GM19043 (cell line): ENCODE data around the gene LRRC25.

Source experiments
- ATAC-seq: cut with Tn5 transposase; IDR thresholded peaks from one replicate; pipeline ENCODE4 v1.9.1; 2021; ENCODE audit warnings: low read depth; ENCODE audit not compliant: unreplicated experiment

The LRRC25 gene

DNA sequence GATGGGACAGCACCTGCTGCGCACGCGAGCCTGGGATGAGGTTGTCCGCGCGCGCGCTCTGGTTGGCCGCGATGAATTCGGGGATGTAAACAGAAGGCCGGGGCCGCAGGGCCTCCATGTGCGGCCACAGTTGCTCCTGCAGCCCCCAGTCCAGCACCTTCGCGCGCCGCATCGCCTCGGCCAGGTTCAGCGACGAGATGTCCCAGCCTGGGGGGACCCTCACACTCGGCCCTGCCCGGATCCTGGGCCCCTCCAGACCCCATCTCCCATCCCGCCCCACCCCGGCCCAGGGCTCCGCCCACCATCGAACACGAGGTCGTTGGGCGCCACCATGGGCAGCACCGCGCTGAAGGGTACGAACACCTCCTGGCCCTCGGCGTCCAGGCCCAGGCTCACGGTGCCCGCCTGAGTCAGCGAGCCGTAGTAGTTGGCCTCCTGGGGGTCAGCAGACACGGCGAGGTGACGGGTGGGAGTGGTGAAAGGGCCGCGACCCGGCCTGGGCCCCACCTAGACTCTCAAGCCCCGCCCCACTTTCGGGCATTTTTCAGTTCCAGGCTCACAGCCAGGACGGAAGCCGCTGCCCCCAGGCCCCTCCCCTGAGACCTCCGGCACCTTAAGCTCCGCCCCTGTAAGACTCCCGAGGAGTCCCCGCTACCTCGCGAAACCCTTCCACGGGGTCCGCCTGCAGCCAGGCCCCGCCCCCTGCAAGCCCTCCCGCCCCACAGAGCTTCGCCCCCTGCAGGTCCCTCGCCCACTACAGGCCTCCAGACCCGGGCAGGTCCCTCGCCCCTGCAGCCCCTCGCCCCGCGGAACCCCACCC is 39.5 kb upstream of the LRRC25 start:
- ATAC-seq, result no peak

DNA sequence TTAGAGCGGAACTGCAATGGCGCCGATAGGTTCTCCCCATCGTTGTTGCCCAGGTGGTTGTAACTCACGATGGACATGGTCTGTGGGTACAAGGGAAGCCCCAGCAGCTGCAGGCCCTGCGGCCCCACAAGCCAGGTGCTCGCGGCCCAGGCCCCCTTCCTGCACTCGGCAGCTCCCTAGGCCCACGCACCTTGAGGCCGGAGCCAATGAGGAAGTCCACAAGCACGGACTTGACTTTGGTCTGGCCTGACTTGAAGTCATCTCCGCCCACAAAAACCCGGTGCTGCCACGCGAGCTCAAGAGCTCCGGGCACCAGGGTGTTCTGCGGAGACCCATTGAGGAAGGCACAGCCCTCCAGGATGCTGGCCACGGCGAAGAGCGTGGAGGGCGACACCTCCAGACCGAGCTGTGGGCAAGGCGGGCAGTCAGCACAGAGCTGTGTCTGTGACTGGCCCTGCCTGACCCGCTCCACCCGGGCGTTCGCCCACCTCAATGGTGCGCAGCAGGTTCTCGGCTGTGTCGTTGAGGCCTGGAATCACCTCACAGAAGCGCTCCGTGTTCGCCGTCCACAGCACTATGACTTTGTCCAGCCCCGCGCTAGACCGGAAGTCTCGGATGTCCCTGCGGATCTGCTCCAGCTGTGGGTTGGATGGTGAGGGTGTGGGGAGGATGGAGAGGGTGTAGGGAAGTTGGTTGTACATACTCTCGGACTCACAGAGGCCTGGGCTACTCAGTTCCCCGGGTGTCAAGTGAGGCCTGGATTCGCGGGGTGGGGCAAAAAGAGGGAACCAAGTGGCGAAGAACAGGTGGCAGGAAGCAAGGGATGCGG is 38.6 kb upstream of the LRRC25 start:
- no peak for ATAC-seq

DNA sequence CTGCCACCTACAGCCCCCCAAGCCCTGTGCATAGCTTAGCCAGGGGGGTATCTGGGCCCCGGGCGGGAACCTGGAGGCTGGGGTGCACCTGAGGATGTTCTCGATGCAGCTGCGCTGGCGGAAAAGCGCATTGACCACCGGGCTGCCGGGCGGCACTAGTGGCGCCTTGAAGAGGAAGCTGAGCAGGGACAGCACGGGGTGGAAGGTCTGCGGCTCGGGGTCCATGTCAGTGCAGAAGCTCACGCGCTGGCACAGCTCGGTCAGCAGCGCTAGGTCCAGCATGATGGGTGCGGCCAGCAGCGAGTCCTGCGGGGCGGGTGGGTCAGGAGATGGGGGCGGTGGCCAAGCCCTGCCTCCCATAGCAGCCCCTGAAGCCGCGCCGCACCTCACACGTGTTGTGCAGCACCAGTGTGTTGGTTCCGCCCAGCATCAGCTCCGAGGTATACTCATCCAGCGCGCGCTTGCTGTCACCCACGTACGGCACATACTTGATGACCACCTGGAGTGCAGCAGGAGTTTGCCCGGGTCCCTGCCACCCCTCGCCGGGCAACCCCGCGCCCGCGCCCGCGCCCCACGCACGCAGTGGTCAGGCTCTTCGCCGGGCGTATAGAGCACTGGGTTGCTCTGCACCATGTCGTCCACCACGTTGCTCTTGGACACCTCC is 37.9 kb upstream of the LRRC25 start:
- ATAC-seq, result no peak

DNA sequence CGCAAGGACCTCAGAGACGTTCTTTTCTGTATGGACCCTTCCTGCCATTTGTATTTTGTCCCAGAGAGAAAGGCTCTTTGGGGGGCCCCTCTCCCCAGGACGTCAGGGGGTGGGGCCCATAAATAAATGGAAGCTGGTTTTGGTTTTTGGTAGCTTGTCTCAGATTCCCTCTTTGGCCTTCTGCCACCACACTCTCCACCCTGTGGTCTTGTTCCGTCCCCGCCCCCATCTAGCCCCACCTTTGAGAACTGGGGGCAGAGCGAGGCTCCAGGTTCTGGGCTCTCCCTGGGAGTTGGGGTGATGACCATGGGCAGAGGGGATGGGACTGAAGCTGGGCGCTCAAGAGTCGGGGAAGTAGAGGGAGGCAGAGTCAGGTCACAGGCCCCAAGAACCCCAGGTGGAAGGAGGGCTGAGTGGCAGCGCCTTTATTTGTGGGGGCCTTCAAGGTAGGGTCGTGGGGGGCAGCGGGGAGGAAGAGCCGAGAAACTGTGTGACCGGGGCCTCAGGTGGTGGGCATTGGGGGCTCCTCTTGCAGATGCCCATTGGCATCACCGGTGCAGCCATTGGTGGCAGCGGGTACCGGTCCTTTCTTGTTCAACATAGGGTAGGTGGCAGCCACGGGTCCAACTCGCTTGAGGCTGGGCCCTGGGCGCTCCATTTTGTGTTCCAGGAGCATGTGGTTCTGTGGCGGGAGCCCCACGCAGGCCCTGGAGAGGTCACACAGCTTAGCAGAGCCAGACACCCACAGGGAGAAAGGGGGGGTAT is 37.2 kb upstream of the LRRC25 start:
- ATAC-seq, result no peak

DNA sequence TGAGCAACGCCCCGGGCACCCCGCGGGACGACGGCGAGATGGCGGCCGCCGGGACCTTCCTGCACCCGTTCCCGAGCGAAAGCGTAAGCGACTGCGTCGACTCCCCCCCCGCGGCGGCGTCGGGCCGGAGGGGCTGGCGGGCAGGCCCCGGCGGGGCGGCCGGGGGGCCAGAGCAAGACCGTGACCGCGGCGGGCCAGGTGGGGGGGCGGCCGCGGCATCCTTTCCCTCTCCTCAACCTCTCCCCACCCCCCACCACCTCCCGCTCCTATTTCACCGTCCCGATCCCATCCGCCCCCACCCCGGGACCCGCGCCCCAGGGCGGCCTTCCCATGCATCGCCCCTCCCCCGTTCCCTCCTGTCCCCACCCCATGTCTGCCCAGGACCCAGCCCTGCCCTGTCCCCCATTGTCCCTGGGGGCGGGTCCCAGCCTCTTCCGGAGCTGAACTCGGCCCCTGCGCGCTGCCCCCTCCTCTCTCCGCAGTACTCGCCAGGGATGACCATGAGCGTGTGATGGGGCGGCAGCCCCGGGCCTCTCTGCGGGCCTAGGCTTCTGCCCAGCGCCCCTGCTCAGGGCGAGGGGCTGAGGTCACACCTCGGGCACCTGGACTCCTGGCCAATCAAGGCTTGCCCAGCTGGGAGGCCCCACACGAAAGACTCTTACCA is 36.4 kb upstream of the LRRC25 start:
- ATAC-seq, result no peak

DNA sequence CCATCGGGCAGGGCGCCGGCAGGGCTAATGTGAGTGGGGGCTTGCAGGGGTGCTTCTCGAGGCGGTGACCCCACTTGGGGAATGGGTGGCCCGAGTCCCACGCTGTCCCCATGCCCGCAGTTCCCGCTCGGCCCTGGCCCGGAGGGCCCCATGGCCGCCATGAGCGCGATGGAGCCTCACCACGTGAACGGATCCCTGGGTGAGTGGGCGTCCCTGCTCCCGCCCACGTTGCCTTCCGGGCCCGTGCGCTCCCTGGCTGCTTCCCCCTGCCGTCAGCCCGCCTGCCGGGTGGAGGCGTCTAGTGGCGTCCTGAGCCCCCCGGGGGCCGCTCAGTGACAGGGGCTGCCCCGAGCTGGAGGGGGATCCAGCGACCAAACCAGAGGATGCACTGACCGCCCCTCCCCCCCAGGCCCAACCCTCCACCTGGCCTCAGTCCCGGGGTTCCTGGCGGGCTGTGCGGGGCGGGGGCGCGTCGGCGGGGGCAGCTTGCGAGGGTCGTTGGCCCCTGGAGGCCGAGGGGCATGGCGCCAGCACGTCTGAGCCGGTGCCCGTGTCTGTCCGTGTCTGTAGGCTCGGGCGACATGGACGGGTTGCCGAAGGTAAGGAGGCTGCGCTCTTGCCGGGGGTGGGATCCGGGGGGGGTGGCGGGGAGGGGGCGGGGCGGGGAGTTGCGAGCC is 35.7 kb upstream of the LRRC25 start:
- ATAC-seq, result no peak

DNA sequence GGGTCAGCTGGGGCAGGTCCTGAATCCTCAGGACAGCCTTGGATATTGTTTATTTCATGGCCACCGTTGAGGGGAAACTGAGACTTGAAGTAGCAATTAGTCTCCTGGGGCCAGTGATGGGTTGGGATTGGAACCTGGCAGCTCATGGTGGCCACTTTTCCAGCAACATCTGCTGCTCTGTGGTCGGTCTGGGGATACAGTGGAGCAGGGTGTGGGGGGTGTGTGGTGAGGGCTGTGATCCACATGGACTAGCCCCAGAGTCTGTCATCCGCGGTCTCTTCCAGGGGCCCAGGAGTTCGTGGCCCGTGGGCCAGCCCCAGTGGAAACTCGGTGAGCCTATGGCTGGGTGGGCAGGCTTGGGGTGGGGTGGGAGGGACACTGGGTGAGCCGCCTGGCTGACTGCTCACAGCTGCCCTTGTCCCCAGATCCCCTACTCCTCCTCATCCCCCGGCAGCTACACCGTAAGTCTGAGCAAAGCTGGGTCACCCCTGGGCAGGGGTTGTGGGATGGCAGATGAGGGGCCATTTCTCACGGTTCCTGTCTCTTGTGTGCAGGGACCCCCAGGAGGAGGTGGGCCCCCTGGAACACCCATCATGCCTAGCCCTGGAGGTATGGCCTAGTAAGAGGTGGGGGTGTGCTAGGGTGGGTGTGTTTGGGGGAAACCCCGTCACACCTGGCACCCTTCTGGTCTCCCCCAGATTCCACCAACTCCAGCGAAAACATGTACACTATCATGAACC is 35.0 kb upstream of the LRRC25 start:
- no peak for ATAC-seq

DNA sequence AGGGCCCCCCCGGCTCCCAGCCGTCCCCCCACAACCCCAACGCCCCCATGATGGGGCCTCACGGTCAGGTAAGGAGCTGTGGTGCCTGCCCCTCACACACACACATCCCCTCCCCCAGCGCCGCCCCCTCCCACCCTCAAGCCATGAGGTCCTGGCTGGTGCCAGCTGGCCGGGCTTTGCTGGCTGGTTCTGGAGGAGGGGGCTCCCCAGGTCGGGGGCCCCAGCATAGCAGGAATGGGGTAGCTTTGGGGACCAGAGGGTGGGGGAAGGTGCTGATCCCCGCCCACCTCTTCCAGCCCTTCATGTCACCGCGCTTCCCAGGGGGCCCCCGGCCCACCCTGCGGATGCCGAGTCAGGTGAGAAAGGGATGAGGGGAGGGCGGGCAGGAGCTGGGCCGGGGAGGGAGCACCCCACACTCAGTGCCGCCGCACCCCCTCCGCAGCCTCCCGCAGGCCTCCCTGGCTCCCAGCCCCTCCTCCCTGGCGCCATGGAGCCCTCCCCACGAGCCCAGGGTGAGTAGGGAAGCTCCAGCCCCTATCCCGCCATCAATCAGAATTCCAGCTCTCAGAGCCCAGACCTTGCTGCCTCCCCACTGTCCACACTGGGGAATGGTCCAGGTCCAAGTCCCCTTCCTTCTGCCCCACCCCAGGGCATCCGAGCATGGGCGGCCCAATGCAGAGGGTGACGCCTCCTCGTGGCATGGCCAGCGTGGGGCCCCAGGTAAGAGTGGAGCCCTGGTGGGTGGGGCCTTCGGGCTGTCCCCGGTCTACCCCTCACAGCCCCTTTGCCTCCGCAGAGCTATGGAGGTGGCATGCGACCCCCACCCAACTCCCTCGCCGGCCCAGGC is 34.2 kb upstream of the LRRC25 start:
- ATAC-seq, result no peak

DNA sequence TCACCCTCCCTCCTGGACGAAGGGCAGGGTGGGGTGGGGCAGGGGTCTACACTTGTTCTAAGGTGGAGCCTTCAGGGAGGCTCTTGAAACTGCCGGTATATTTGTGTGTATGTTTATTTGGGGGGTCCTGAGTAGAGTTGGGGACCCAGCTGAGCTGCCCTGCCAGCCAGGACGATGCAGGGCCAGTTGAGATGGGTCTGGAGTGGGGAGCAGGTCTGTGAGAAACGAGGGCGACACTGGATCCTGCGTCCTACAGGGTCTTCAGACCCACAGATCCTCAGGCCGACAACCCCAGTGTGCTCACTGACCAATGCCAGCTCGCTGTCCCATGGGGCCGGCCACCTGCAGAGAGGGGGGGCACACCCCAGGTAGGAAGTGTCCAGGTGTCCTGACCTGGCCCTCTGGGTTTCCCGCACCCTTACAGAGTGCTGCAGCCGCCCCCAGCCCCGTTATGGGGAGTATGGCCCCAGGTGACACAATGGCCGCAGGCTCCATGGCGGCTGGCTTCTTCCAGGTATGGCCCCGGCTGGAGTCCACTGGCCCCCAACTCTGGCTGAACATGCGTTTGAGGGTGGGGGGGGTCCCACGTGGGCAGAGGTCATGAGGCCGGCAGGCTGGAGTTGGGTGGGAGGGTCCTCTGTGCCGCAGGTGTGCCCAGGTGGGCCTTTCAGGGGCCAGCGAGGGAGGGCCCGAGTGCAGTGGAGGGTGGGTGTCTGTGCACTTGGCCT is 33.2 kb upstream of the LRRC25 start:
- no peak for ATAC-seq

DNA sequence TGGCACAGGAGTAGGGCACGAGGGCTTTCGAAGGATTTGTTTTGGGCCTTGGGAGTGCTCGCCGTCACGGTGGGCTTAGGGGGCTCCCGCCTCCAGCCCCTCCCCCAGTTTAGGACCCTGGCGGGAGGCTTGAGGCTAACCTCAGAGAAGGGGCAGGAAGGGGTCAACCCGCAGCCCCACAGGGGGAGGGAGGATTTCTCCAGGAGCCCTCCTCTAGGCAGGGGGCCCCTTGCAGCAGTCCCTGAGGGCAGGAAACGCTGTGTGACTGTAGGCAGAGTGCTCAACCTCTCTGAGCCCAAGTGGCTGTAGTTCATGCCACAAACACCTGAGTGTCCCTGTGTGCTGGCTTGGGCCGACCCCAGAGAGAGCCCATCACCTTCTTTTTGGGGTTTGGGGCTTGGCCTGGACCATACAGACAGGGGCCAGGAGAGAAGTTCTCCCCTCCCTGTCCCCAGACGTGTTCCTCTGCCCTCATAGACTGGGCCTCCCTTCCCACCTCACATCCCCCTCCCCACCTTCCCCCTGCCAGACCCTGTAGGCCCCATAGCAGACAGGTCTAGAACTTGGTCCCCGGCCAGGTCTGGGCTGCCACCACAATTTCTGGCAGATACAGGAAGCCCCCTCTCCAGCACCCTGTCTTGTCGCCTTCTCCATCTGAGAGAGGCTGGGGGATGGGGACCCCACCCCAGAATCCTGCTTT is 32.4 kb upstream of the LRRC25 start:
- no peak for ATAC-seq

DNA sequence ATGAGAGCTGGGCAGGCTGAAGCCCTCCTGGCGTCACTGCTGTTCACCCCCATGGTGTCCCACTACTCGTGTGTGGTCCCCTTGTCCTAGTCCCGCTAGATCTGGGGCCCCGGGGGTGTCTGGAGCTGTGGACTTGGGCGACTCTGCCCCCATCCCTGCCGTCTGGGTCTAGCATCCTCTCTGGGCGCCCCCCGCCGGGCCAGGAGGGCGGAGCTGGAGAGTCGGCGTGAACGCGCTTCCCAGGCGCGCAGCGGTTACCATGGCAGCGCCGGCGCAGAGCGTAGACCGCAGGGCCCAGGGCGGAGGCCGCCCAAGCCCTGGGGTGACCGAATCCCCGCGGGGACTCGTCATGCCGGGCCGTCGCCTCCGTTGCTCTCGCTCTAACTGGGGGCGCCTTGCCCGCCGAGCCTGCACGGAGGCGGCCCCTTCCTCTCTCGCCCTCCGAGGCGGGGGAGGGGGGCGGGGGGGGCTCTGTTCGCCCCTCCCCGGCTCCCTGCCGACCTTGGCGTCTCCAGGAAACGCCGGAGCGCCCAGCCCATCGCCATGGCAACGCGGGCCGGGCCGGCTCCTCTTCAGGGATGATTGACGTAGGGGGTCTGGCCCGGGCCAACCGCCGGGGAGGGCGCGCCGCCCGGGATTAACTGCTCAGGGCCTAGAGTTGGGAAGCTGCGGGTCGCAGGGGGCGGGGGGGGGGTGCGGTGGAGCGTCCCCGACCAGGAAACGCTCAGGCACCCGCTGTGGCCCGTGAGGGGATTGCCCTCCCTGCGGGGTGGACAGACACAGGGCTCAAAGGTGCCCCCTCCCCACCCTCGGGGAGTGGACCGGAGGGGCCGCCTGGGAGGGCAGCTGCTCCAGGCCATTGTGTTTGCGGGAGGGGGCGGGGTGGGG is 31.6 kb upstream of the LRRC25 start:
- peak; percentile 56 for ATAC-seq

DNA sequence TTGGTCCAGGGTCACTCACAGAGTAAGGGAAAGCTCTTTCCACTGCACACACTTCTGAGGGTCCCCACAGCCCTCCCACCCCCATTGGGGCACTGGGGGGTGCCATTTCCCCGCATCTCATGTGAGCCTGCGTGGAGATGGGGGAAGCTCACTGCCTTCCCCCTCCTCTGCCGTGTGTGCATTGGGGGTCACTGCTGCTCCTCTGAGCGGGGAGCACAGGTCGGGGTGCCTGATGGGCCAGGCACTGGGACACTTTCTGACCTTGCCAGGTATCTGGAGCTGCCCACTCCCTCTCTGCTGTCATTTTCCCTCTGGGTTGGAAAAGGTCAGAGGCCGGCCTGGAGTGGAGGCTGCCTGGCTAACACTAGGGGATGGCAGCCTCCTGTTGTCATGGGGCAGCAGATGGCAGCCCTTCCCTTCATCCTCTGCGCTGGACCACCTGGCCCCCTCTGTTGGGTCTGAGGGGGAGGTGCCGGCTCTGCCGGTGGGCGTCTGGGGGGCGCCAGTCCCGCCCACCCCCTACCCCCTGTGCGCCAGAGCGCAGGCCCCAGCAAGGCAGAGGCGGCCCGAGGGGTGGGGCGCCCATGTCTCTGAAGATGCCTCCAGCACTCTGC is 30.9 kb upstream of the LRRC25 start:
- no peak for ATAC-seq

DNA sequence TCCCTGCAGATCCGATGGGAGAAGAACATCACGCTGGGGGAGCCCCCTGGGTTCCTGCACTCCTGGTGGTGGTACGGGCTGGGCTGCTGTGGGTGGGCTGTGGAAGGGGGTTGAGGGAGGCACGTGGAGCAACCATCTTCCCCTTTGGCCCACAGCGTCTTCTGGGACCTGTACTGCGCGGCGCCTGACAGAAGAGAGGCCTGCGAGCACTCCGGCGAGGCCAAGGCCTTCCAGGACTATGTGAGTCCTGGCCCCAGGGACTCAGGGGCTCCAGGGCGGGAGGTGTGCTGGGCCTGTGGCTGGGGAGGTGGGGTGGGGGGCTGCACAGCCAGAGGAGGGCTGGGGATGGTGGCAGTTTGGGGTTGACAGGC is 30.3 kb upstream of the LRRC25 start:
- ATAC-seq, result no peak

DNA sequence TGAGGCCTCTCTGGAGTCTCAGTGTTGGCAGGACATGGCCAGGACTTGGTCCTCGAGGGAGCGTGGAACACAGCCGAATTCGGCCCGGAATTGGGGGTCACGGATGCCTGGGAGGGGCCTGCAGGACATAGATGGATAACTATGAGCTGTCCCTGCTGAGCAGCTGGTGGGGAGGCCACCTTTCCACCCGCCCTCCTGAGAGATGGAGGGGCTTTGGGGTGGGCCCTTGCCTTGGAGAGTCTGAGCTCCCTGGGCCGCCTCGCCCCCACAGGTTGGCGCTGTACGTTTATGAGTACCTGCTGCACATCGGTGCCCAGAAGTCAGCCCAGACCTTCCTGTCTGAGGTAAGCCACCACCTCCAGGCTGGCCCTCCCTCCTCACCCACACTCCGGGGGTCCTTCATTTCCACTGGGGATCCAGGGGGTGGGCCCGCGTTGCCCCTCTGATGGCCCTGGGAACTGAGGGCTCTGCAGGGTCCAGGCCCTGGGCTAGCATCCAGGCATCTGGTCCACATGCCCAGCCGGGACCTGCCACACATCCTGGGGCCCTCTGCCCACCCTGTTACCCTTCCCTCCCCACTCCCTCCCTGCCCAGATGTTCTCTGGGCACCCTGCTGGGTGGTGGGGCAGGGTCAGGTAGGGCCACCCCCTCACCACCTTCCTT is 29.8 kb upstream of the LRRC25 start:
- ATAC-seq, result no peak

DNA sequence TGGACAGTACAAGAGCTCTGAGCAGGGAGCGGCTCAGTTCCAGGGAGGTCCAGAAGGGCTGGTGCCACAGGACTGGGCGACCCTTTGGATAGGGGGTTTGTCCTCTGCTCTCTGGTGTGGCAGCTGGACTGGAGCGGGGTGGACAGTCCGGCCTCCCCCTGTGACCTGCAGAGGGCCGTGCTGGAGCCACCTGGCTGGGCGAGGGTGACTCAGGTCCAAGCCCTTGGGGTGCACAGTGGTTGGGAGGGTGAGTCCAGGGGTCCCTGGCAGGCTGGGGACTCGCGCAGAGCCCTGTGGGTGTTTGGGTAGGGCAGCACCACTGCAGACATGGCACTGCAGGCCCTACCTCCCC is 29.0 kb upstream of the LRRC25 start:
- ATAC-seq, result no peak
